ENCODE results near the gene IMPDH1. TPM values are rescaled to one million over a fixed set of nuclear protein-coding genes. Genes with fewer than 3 reads are reported as not detected.

IMPDH1 gene
- total RNA-seq, 4 donors from 2014 or later = 11.9 to 53.3 (median 32.8) TPM

- Histone ChIP-seq H3K4me1 (no peaks in the 10 kb centered on the region), H3K4me3 (no peak overlapping the region), H3K27me3 (no peaks in the 10 kb centered on the region), H3K9me3 (no peaks in the 10 kb centered on the region), H3K27ac (no peak overlapping the region), H3K36me3 (no peaks in the 10 kb centered on the region)
- no peak for TF ChIP-seq POLR2A (IDR thresholded peaks at IDR 0.05)
- no peak for TF ChIP-seq CTCF (IDR thresholded peaks at IDR 0.05)
- no peak for DNase-seq
- intact Hi-C loops (cut with DNase I; ENCODE audit: low total_unique reads) = no loop called here
Measured at GRCh38 chr7:128392446-128393327, 17.1 kb downstream of the IMPDH1 start.

GRCh38 chr7:128391805-128392204 lies 18.0 kb downstream of the IMPDH1 start:
- Histone ChIP-seq H3K27ac (no peak overlapping the region), H3K36me3 (no peaks in the 10 kb centered on the region), H3K27me3 (no peaks in the 10 kb centered on the region), H3K4me3 (no peak overlapping the region), H3K9me3 (no peaks in the 10 kb centered on the region), H3K4me1 (no peaks in the 10 kb centered on the region)
- intact Hi-C loops (cut with DNase I; ENCODE audit: low total_unique reads) = no loop called here
- DNase-seq = no peak
- TF ChIP-seq POLR2A (IDR thresholded peaks at IDR 0.05) = no peak
- TF ChIP-seq CTCF (IDR thresholded peaks at IDR 0.05) = no peak

- Histone ChIP-seq H3K9me3 (no peaks in the 10 kb centered on the region), H3K27ac (no peak overlapping the region), H3K27me3 (no peaks in the 10 kb centered on the region), H3K36me3 (no peaks in the 10 kb centered on the region), H3K4me3 (no peak overlapping the region), H3K4me1 (no peaks in the 10 kb centered on the region)
- intact Hi-C loops (cut with DNase I; ENCODE audit: low total_unique reads) = no loop called here
- TF ChIP-seq CTCF (IDR thresholded peaks at IDR 0.05) = no peak
- no peak for TF ChIP-seq POLR2A (IDR thresholded peaks at IDR 0.05)
- no peak for DNase-seq
Measured at GRCh38 chr7:128390871-128391565, 18.8 kb downstream of the IMPDH1 start.

- no peak for DNase-seq
- no peak overlapping the region for H3K27ac ChIP-seq
- H3K4me1 ChIP-seq = no peaks in the 10 kb centered on the region
- H3K27me3 ChIP-seq = no peaks in the 10 kb centered on the region
- TF ChIP-seq CTCF (IDR thresholded peaks at IDR 0.05) (no peak), POLR2A (IDR thresholded peaks at IDR 0.05) (no peak)
- no peak overlapping the region for H3K4me3 ChIP-seq
- intact Hi-C loops (cut with DNase I; ENCODE audit: low total_unique reads) = no loop called here
- H3K9me3 ChIP-seq = no peaks in the 10 kb centered on the region
- no peaks in the 10 kb centered on the region for H3K36me3 ChIP-seq
Measured at GRCh38 chr7:128389618-128390329, 20.0 kb downstream of the IMPDH1 start.
